Natural killer cell (primary cell): ENCODE measurements around the gene GSG1L. TPM values are rescaled to one million over a fixed set of nuclear protein-coding genes. Genes with fewer than 3 reads are reported as not detected.

Experiments used
- ATAC-seq, 3 donors: fragments of 150-1000 bp in 2 of 3; fragments of 200-7000 bp in 1 of 3; cut with Tn5 transposase; 1 replicate in 1 of 3; 2 replicates in 2 of 3; pipeline ENCODE4 v1.10.0; 2021; ENCODE audit warnings: mild to moderate bottlenecking in 2 of 3, moderate library complexity in 2 of 3
- DNase-seq, 2 donors: peaks; one replicate each; pipeline versions ENCODE4 v3.0.0 to v3.0.0-alpha.2; 2013 to 2021; ENCODE audit warnings: mixed read lengths in 1 of 2
- H3K27ac ChIP-seq: one replicate; pipeline ENCODE4 v1.5.1; 2013; ENCODE audit warnings: mild to moderate bottlenecking, low read length
- H3K27me3 ChIP-seq: one replicate; pipeline ENCODE4 v1.6.1; 2013; ENCODE audit warnings: low read length; ENCODE audit not compliant: control insufficient read depth, insufficient read depth
- H3K36me3 ChIP-seq: one replicate; pipeline ENCODE4 v1.6.1; 2013; ENCODE audit warnings: low read length; ENCODE audit not compliant: control insufficient read depth, insufficient read depth
- H3K4me1 ChIP-seq: one replicate; pipeline ENCODE4 v1.6.1; 2013; ENCODE audit warnings: low read length; ENCODE audit not compliant: control insufficient read depth, insufficient read depth
- H3K4me3 ChIP-seq: one replicate; pipeline ENCODE4 v1.5.1; 2013; ENCODE audit warnings: low read length
- H3K9me3 ChIP-seq: one replicate; pipeline ENCODE4 v1.6.1; 2013; ENCODE audit warnings: low read length; ENCODE audit not compliant: control insufficient read depth, insufficient read depth
- H3K27ac Mint-ChIP-seq, 2 donors: one replicate each; pipeline ENCODE4 v1.8.0; 2022; ENCODE audit warnings: mild to moderate bottlenecking in 2 of 2, mixed read lengths in 2 of 2, moderate library complexity in 1 of 2
- H3K27me3 Mint-ChIP-seq, 2 donors: one replicate each; pipeline ENCODE4 v1.8.0; 2022; ENCODE audit warnings: low read depth in 2 of 2, mixed read lengths in 2 of 2
- H3K36me3 Mint-ChIP-seq: one replicate; pipeline ENCODE4 v1.8.0; 2022; ENCODE audit warnings: mixed read lengths
- H3K4me1 Mint-ChIP-seq, 2 donors: one replicate each; pipeline ENCODE4 v1.8.0; 2022; ENCODE audit warnings: mixed read lengths in 2 of 2
- H3K4me3 Mint-ChIP-seq: one replicate; pipeline ENCODE4 v1.8.0; 2022; ENCODE audit warnings: mild to moderate bottlenecking, moderate library complexity, mixed read lengths
- H3K9me3 Mint-ChIP-seq, 2 donors: one replicate each; pipeline ENCODE4 v1.8.0; 2022; ENCODE audit warnings: mixed read lengths in 2 of 2
- CTCF ChIP-seq: fragments of 200-600 bp; IDR thresholded peaks from one replicate; pipeline ENCODE4 v1.8.0; 2022; ENCODE audit warnings: antibody characterized with exemption
- WGBS: methylation state at CpG from one replicate; pipeline ENCODE4 v1.1.7; 2013; ENCODE audit warnings: missing lambda C conversion rate; ENCODE audit not compliant: insufficient coverage; 5-methylcytosine and 5-hydroxymethylcytosine counted together
- intact Hi-C: fragments of 100-400 bp; cut with micrococcal nuclease; formaldehyde crosslinking; loops from one replicate; pipeline ENCODE4 v1.14.2; 2022
- total RNA-seq, 4 donors: library from RNA; stranded (reverse); fragments of 120-200 nt in 1 of 4; gene quantifications; one replicate each; pipeline versions ENCODE4 v1.2.3 to v1.2.4, GENCODE V29; 2013 to 2022

Gene GSG1L
- total RNA-seq, 3 donors from 2014 or later (not counting 1 experiment from before 2014, with no cell fraction given), result 0.25 TPM; not detected in 2

GRCh38 chr16:28041615-28042014, 21.9 kb downstream of the GSG1L start:
- WGBS, result 90% methylated on average over 10 of the region's 10 CpGs

GRCh38 chr16:28040039-28040438, 23.5 kb downstream of the GSG1L start:
- H3K27ac Mint-ChIP-seq, result no peak overlapping the region
- DNase-seq, result no peak
- TF ChIP-seq CTCF, result no peak
- H3K27me3 Mint-ChIP-seq, result peaks cover 6 to 13% of the 10 kb centered on the region in 2 donors
- ATAC-seq, result no peak
- Histone ChIP-seq H3K9me3 (no peaks in the 10 kb centered on the region), H3K27me3 (no peaks in the 10 kb centered on the region), H3K36me3 (no peaks in the 10 kb centered on the region), H3K27ac (no peak overlapping the region), H3K4me1 (no peaks in the 10 kb centered on the region), H3K4me3 (no peak overlapping the region)
- WGBS, result 75% methylated on average over 8 of the region's 8 CpGs
- no peak overlapping the region for H3K4me3 Mint-ChIP-seq
- H3K36me3 Mint-ChIP-seq, result no peaks in the 10 kb centered on the region
- no peaks in the 10 kb centered on the region for H3K4me1 Mint-ChIP-seq
- intact Hi-C loops, result no loop called here
- no peaks in the 10 kb centered on the region for H3K9me3 Mint-ChIP-seq

More at GRCh38 chr16:28041615-28042014, 21.9 kb downstream of the GSG1L start:
- Mint-ChIP-seq H3K4me3 (no peak overlapping the region), H3K9me3 (no peaks in the 10 kb centered on the region), H3K4me1 (no peaks in the 10 kb centered on the region), H3K36me3 (no peaks in the 10 kb centered on the region), H3K27me3 (peaks cover 7 to 15% of the 10 kb centered on the region in 2 donors), H3K27ac (no peak overlapping the region)
- no peak overlapping the region for H3K4me3 ChIP-seq
- no peaks in the 10 kb centered on the region for H3K27me3 ChIP-seq
- no peaks in the 10 kb centered on the region for H3K9me3 ChIP-seq
- intact Hi-C loops, result no loop called here
- no peak overlapping the region for H3K27ac ChIP-seq
- ATAC-seq, result no peak
- no peaks in the 10 kb centered on the region for H3K36me3 ChIP-seq
- TF ChIP-seq CTCF, result no peak
- DNase-seq, result no peak
- no peaks in the 10 kb centered on the region for H3K4me1 ChIP-seq

- Mint-ChIP-seq H3K9me3 (no peaks in the 10 kb centered on the region), H3K27ac (no peak overlapping the region), H3K4me3 (no peak overlapping the region), H3K4me1 (no peaks in the 10 kb centered on the region), H3K27me3 (peaks cover 6 to 10% of the 10 kb centered on the region in 2 donors), H3K36me3 (no peaks in the 10 kb centered on the region)
- H3K4me3 ChIP-seq, result no peak overlapping the region
- ATAC-seq (peak in 1 of 3 donors; percentile 22), DNase-seq (no peak)
- WGBS, result 96% methylated on average over 10 of the region's 10 CpGs
- no peak for TF ChIP-seq CTCF
- H3K27ac ChIP-seq, result no peak overlapping the region
- no peaks in the 10 kb centered on the region for H3K4me1 ChIP-seq
- H3K27me3 ChIP-seq, result no peaks in the 10 kb centered on the region
- no peaks in the 10 kb centered on the region for H3K9me3 ChIP-seq
- intact Hi-C loops, result no loop called here
- H3K36me3 ChIP-seq, result no peaks in the 10 kb centered on the region
Measured at GRCh38 chr16:28039493-28039892, 24.0 kb downstream of the GSG1L start.

GRCh38 chr16:28038409-28038808, 25.1 kb downstream of the GSG1L start:
- DNase-seq (no peak), ATAC-seq (no peak)
- Histone ChIP-seq H3K27ac (no peak overlapping the region), H3K27me3 (no peaks in the 10 kb centered on the region), H3K36me3 (no peaks in the 10 kb centered on the region), H3K4me3 (no peak overlapping the region), H3K9me3 (no peaks in the 10 kb centered on the region), H3K4me1 (no peaks in the 10 kb centered on the region)
- intact Hi-C loops, result no loop called here
- Mint-ChIP-seq H3K27ac (no peak overlapping the region), H3K27me3 (peaks cover 5 to 11% of the 10 kb centered on the region in 2 donors), H3K36me3 (no peaks in the 10 kb centered on the region), H3K4me1 (no peaks in the 10 kb centered on the region), H3K4me3 (no peak overlapping the region), H3K9me3 (no peaks in the 10 kb centered on the region)
- no peak for TF ChIP-seq CTCF
- 85% methylated on average over 12 of the region's 12 CpGs for WGBS
